MG63 (cell line): ENCODE results near the gene LRRC51. TPM values are rescaled to one million over a fixed set of nuclear protein-coding genes. Genes with fewer than 3 reads are reported as not detected.

Experiments used
- DNase-seq: peaks from one replicate; pipeline ENCODE4 v3.0.0-alpha.2; 2020
- H3K27me3 ChIP-seq: fragments of 250-450 bp; sonication (Bioruptor Pico); 2 replicates; pipeline ENCODE4 v1.5.1; 2020; ENCODE audit warnings: mild to moderate bottlenecking, moderate library complexity
- H3K36me3 ChIP-seq: fragments of 250-450 bp; sonication (Bioruptor Pico); 2 replicates; pipeline ENCODE4 v1.5.1; 2020; ENCODE audit warnings: mild to moderate bottlenecking, moderate library complexity
- H3K4me3 ChIP-seq: fragments of 250-450 bp; sonication (Bioruptor Pico); 2 replicates; pipeline ENCODE4 v1.5.1; 2020; ENCODE audit warnings: mild to moderate bottlenecking, moderate library complexity
- H3K9me3 ChIP-seq: fragments of 250-450 bp; sonication (Bioruptor Pico); 2 replicates; pipeline ENCODE4 v1.5.1; 2020; ENCODE audit warnings: mild to moderate bottlenecking, moderate library complexity
- total RNA-seq: library from RNA; depleted of rRNA; stranded (reverse); fragments of >200 nt; shearing (Covaris generic); gene quantifications from 2 replicates; pipeline ENCODE4 v1.2.3, GENCODE V29; 2014; ENCODE audit warnings: low replicate concordance

Gene LRRC51
- total RNA-seq, 1 experiment from 2014 or later = 17.4 TPM

DNA sequence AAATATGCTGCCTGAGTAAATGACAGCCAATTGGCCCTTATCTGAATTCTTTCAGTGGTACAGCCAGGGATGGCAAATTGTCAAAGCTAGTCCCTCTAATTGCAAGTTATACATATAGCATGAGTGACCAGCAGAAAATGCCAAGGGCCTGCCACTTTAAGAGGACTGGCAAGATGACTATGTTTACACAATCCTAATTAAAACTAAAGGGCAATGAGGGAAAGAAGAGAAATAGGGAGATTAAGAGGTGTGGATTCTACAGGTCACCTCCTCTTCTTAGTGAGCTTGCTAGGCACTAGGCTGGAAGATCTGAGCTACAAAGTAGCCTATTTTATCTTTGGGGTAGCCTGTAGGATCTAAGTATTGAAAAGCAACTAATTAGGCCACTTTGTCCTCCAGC, 13.8 kb upstream of the LRRC51 start:
- DNase-seq = no peak
- Histone ChIP-seq H3K36me3 (peaks cover 71% of the 10 kb centered on the region), H3K9me3 (no peaks in the 10 kb centered on the region)

DNA sequence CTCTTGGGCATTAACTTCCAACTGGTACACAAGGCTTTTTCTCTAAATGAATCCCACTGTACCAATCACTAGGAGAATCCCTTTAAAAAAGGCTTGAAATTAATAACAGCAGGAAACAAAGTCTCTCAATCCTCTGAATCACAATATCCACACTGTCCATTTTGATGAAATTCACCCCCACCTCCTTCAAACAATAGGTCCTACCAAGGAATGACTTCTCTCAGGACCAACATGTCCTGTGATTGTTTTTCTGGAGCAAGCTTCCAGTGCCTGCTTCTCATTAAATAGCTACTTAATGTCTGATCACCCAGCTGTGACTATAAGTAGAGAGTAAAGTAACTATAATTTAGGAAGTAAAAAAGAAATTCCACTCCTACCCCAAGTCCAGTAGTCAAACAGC, 13.4 kb upstream of the LRRC51 start:
- H3K9me3 ChIP-seq = no peaks in the 10 kb centered on the region
- H3K36me3 ChIP-seq = peaks cover 68% of the 10 kb centered on the region
- H3K27me3 ChIP-seq = no peaks in the 10 kb centered on the region
- no peak overlapping the region for H3K4me3 ChIP-seq
- no peak for DNase-seq

More for the DNA sequence above, 13.8 kb upstream of the LRRC51 start:
- Histone ChIP-seq H3K27me3 (no peaks in the 10 kb centered on the region), H3K4me3 (no peak overlapping the region)

DNA sequence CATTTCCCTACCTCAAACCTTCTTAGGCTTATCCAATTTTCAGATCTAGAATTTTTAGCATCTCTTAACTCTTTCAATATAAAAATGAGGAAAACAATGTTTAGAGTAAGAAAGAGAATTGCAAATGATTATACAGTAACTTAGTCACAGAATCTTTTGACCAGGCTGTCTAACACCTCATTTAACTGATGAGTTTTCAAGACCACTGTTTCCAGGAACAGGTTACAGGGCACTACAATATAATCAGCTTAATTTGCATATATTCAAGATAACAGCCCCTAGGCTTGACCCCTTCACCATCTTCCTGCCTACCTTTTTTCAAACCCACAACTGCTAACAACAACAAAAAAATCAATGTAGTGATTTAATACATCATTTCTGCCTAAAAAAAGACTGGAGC, 13.0 kb upstream of the LRRC51 start:
- Histone ChIP-seq H3K9me3 (no peaks in the 10 kb centered on the region), H3K27me3 (no peaks in the 10 kb centered on the region), H3K4me3 (no peak overlapping the region), H3K36me3 (peaks cover 64% of the 10 kb centered on the region)
- no peak for DNase-seq

DNA sequence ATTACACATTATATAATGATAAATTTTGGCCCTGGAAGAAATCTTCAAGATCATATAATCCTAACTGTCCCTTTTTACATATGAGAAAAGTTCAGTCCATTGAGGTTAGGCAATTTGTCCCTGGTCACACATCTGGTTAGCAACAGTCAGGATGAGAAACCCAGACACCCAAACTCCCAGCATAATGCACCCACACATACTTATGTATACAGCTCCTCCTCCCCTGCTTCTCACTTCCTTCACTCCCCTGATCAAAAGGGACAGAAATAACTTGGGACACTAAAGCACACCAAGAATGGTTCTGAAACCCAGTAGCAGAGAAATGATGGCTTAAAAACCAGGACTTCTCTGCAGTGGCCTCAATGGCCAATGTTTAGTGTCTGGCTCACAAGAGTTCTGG, 11.4 kb upstream of the LRRC51 start:
- DNase-seq = no peak
- H3K9me3 ChIP-seq = no peaks in the 10 kb centered on the region
- H3K27me3 ChIP-seq = no peaks in the 10 kb centered on the region
- peaks cover 59% of the 10 kb centered on the region for H3K36me3 ChIP-seq
- peak overlapping the region; percentile 29 for H3K4me3 ChIP-seq

DNA sequence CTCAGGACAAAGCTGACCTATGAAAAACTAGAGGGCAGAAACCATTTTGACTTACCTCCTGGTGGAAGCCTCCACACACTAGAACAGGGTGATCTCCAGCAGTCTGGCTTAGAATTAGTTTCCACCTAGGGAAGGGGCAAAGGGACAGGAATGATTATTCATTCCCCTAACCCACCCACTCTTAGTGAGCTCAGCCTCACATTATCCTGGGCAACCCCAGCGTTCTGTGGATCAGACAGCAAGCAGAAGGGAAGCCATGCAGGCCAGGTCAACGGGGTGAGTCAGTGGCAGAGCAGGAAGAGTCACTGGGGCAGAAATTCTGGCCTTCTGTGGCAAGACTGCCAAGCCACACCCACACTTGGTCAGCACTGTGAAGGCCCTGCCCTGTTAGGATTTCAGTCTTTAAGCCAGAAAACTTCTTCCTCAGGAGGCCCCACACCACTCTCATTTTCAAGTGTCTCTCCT, 10.8 kb upstream of the LRRC51 start:
- H3K27me3 ChIP-seq = no peaks in the 10 kb centered on the region

DNA sequence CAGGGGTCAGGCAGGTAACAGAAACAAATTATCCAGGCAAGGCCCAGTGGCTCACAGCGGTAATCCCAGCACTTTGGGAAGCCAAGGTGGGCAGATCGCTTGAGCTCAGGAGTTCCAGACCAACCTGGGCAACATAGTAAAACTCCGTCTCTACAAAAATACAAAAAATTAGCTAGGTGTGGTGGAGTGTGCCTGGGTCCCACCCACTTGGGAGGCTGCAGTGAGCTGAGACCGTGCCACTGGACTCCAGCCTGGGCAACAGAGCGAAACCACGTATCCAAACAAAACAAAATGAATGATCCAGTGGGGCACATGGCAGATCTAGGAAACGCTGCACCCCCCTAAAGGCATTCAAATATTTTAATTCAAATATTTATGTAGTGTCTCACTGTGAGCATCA, 10.2 kb upstream of the LRRC51 start:
- Histone ChIP-seq H3K36me3 (peaks cover 56% of the 10 kb centered on the region), H3K27me3 (no peaks in the 10 kb centered on the region), H3K4me3 (peak overlapping the region; percentile 12; the same call in 1 of the 2 replicates), H3K9me3 (no peaks in the 10 kb centered on the region)
- no peak for DNase-seq

More for the DNA sequence above, 10.8 kb upstream of the LRRC51 start:
- Histone ChIP-seq H3K9me3 (no peaks in the 10 kb centered on the region), H3K4me3 (peak overlapping the region; percentile 29), H3K36me3 (peaks cover 54% of the 10 kb centered on the region)
- DNase-seq = peak; percentile 98

DNA sequence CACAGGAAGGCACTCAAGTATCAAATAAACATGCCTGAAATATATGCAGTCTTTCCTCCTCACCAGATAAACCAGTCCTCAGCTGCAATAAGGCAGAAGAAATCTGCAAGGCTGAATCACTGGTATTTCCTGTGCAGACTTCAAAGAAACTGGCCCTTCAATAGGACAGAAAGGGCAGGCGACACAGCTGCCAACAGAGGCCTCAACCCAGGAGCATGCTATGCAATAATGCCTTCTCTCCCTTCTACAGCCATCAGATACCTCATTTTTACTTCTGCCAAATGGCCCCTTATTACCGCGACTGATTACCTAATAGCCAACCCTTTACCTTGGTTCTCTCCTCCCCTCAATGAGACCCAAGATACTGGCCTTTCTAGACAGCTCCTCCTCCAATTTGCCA, 8.3 kb upstream of the LRRC51 start:
- peaks cover 56% of the 10 kb centered on the region for H3K36me3 ChIP-seq
- H3K27me3 ChIP-seq = no peaks in the 10 kb centered on the region
- no peaks in the 10 kb centered on the region for H3K9me3 ChIP-seq
- H3K4me3 ChIP-seq = no peak overlapping the region
- DNase-seq = peak; percentile 77

DNA sequence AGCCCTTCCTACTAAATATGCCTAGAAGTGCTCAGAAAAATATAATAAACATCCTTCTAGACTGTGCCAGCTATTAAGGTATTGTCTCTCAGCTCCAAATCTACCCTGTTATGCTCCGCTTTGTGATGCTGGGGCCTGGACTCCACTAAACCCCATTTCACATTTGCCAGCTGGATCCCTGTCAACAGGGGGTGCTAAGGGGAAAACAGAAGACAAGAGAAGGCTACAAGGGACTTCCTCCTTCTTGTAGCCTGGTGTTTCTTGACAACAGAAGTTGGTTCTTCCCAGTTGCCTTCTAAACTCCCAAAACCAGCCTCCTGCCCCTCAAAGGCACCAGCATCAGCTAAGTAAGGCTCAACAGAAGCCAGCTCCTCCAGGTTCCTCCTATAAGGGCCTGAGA, 5.5 kb upstream of the LRRC51 start:
- Histone ChIP-seq H3K9me3 (no peaks in the 10 kb centered on the region), H3K36me3 (peaks cover 36% of the 10 kb centered on the region), H3K4me3 (no peak overlapping the region), H3K27me3 (no peaks in the 10 kb centered on the region)
- DNase-seq = no peak

DNA sequence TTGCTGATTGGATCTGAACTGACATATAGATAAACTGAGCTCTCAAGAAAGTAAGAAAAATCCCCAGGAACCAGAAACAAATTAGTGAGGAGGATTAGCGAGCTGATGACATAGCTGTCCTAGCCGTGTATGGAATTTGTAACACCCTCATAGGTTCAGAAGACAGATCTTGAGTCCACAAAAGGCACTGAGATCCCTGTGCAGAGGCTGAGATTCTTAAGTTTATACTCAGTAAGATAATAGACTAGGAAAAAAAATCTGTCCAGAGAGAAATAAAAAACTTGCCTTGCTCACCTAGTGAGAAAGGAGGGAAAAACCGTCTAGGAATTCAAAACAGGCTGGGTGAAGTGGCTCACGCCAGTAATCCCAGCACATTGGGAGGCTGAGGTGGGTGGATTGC, 4.9 kb upstream of the LRRC51 start:
- DNase-seq = no peak
- Histone ChIP-seq H3K27me3 (no peaks in the 10 kb centered on the region), H3K36me3 (peaks cover 33% of the 10 kb centered on the region), H3K4me3 (no peak overlapping the region), H3K9me3 (no peaks in the 10 kb centered on the region)

DNA sequence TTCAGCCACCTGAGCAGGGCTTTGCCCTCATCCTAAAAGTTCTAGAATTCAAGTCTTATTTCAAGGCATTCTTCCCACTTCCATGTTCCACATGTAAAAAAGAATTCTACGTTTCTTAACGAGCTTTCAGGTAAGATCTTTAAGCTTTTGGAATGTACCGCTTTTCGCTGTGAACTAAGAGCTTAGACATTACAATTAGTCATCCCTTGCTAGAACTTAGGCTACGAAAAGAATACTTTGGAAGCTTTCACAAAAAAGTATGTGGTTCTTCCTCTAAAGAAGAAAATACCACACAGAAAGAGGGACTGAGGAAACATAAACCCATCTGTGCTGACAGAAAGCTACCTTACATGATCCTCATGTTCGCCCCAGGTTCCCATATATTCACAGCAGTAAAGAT, 2.2 kb upstream of the LRRC51 start:
- peaks cover 25% of the 10 kb centered on the region for H3K36me3 ChIP-seq
- H3K4me3 ChIP-seq = peak overlapping the region; percentile 93
- no peaks in the 10 kb centered on the region for H3K27me3 ChIP-seq
- no peak for DNase-seq
- H3K9me3 ChIP-seq = no peaks in the 10 kb centered on the region

DNA sequence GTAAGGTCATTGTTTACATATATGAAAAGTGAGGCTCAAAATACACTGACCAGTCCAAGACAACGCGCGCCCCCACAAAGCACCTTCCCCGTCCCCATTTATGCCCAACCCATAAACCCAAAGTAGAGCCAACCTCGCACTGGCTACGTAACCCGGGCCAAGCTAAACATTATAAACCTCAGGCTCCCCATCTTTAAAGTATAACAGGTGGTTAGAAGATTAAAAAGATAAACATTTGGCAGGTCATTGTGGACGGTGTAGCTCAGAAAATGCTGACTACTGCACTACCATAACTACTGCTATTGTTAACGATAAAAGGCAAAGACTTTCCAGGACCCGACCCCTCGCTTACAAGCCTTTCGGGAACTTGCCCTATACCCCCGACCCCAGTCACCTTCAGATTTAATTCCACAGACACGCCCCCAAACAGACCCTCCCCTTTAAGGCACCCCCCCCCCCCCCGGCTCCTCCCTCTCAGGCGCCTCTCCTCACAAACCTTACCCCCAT, 778 bp upstream of the LRRC51 start:
- Histone ChIP-seq H3K36me3 (peaks cover 25% of the 10 kb centered on the region), H3K27me3 (no peaks in the 10 kb centered on the region), H3K4me3 (peak overlapping the region; percentile 93), H3K9me3 (no peaks in the 10 kb centered on the region)
- no peak for DNase-seq

DNA sequence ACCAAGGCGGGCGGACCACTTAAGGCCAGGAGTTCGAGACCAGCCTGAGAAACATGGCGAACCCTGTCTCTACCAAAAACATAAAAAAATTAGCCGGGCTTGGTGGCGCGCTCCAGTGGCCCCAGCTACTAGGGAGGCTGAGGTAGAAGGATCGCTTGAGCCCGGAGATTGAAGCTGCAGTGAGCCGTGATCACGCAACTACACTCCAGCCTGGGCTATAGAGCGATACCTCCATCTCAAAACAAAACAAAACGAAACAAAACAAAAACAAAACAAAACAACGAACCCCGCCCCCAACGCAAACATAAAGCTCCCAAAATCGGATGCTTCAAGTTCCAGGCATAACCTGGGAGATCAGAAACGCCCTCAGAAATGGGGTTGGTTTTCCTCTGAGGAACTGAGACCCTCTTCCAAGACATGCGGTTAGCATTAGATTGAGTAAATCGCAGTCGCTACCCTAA, 564 bp downstream of the LRRC51 start:
- Histone ChIP-seq H3K27me3 (no peaks in the 10 kb centered on the region), H3K9me3 (no peaks in the 10 kb centered on the region), H3K36me3 (peaks cover 13% of the 10 kb centered on the region), H3K4me3 (peak overlapping the region; percentile 93)
- no peak for DNase-seq

DNA sequence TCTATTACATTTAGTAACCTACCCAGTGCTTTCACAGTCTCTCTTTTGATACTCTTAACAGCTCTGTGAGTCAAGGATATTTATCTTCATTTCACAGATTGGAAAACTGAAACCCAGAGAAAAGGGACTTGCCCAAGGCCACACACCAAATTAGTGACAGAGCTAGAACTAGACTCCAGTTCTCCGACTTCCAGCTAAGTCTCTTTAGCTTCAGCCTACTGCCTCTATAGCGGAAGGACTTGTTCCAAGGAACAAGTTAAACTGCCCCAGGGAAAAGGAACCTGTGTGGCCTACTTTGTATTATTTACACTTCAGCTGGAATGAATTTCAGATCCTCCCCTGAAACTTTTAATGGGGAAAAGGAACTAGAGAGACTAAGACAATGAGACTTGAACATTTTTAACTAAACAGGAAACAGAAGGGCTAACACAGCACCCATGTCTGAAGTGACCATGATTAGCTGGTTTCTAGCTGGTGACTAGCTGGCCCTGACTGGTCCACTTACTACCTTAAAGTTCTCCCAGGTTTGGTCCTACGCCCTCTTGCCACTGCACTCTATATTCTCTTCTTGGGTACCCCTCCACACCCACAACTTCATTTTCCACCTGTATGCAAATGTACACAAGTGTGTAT, 1.3 kb downstream of the LRRC51 start:
- no peak for DNase-seq

DNA sequence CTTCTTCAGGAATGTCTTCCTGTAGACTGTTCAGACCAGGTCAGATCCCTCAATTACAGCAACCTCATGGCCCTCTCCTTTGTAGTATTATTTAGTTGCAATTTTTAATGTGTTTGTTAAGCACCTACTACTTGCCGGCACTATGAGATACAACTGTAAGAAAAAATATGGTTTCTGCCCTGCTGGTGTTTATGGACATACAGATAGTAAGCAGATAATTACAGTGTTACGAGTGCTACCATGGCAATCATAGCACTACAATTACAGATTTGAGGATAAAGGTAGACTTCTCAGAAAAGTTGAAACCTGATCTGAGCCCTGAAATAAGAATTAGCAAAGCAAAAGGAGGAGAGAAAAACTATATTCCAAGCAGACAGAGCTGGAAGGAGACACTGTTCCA, 2.8 kb downstream of the LRRC51 start:
- DNase-seq = no peak
- Histone ChIP-seq H3K9me3 (no peaks in the 10 kb centered on the region), H3K4me3 (no peak overlapping the region), H3K27me3 (no peaks in the 10 kb centered on the region), H3K36me3 (peaks cover 6% of the 10 kb centered on the region)

More for the DNA sequence above, 1.3 kb downstream of the LRRC51 start:
- H3K4me3 ChIP-seq = no peak overlapping the region
- H3K9me3 ChIP-seq = no peaks in the 10 kb centered on the region
- no peaks in the 10 kb centered on the region for H3K27me3 ChIP-seq
- H3K36me3 ChIP-seq = peaks cover 8% of the 10 kb centered on the region

DNA sequence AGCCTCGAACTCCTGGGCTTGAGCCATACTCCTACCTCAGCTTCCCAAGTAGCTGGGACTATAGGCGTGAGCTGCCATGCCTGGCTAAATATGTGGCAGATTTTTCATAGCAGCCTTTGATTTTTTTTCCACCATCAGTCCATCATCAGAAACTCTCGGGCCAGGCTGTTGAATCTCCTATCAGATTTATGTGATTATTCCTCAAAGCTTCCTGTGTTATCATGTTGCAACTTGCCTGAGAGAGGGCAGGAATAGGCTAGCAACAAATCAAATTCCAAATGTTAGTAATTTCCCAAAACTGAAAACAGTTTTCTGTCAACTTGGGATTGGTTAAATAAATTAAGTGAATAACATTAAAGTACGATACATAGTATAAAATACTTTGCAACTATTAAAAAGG, 3.4 kb downstream of the LRRC51 start:
- Histone ChIP-seq H3K9me3 (no peaks in the 10 kb centered on the region), H3K36me3 (peaks cover 5% of the 10 kb centered on the region), H3K4me3 (no peak overlapping the region), H3K27me3 (no peaks in the 10 kb centered on the region)
- no peak for DNase-seq

DNA sequence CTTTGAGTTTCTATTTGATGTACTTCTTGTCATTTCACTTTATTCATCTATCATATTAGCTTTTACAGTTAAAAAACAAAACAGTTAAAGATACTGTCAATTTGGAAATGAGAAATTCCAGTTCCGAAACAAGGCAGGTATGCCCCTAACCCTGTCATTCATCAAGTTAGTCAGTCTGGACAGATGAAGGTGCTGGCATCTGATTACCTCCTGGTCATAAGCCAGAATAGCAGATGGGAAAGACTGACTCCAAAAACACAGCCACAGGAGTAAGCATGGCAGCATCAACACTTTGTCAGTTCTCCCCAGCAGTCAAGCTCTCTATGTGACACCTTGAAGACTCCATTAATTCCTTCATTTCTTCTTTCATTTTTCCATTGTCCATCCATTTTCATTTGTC, 4.3 kb downstream of the LRRC51 start:
- no peak for DNase-seq
- H3K9me3 ChIP-seq = no peaks in the 10 kb centered on the region
- H3K4me3 ChIP-seq = no peak overlapping the region
- peaks cover 7% of the 10 kb centered on the region for H3K36me3 ChIP-seq
- H3K27me3 ChIP-seq = no peaks in the 10 kb centered on the region

DNA sequence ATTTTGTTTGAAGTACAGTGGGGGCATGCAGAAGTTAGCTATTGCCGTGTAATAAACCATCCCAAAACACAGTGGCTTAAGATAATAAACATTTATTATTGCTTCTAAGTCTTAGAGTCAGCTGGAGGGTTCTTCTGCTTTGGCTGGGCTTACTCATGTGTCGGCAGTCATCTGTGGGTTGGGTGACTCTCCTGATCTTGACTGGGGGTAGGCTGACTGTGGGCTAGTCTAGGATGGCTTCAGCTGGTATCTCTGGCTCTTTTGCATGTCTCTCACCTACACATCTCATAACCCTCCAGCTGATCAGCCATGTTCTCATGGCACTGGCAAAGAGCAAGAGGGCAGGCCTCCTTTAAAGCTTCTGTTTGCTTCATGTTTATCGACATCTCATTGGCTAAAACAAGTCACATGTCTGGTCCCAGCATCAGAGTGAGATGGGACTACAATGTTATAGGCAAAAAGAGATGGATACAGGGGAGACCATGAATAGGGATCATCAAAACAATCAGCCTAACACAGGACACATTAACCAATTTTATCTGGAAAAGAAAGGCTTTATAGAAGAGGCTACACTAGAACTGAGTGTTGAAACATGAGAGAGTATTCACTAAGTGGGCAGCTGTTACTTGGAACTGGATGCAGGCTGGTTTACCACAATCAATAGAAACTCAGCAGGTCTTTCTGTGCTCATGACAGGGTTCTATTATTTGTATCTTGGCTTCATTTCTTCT, 5.1 kb downstream of the LRRC51 start:
- DNase-seq = no peak
- no peaks in the 10 kb centered on the region for H3K27me3 ChIP-seq
- H3K4me3 ChIP-seq = no peak overlapping the region
- no peaks in the 10 kb centered on the region for H3K9me3 ChIP-seq
- peaks cover 13% of the 10 kb centered on the region for H3K36me3 ChIP-seq
